NT2/D1 (cell line): ENCODE results near the gene TTC31.

Experiments
- SUZ12 ChIP-seq: IDR thresholded peaks from 2 replicates; pipeline ENCODE4 v1.6.1; 2011; ENCODE audit not compliant: insufficient read length, insufficient read depth; ENCODE audit errors: extremely low read depth
- ZNF274 ChIP-seq: IDR thresholded peaks from 2 replicates; pipeline ENCODE4 v1.6.1; 2011; ENCODE audit warnings: mild to moderate bottlenecking, low read depth, low read length

- TF ChIP-seq SUZ12 (no peak), ZNF274 (no peak)
These were observed 42.3 kb upstream of the TTC31 start for GRCh38 chr2:74440378-74441169.
